ENCODE measurements around the gene ADGRF5.

Gene ADGRF5, protein sequence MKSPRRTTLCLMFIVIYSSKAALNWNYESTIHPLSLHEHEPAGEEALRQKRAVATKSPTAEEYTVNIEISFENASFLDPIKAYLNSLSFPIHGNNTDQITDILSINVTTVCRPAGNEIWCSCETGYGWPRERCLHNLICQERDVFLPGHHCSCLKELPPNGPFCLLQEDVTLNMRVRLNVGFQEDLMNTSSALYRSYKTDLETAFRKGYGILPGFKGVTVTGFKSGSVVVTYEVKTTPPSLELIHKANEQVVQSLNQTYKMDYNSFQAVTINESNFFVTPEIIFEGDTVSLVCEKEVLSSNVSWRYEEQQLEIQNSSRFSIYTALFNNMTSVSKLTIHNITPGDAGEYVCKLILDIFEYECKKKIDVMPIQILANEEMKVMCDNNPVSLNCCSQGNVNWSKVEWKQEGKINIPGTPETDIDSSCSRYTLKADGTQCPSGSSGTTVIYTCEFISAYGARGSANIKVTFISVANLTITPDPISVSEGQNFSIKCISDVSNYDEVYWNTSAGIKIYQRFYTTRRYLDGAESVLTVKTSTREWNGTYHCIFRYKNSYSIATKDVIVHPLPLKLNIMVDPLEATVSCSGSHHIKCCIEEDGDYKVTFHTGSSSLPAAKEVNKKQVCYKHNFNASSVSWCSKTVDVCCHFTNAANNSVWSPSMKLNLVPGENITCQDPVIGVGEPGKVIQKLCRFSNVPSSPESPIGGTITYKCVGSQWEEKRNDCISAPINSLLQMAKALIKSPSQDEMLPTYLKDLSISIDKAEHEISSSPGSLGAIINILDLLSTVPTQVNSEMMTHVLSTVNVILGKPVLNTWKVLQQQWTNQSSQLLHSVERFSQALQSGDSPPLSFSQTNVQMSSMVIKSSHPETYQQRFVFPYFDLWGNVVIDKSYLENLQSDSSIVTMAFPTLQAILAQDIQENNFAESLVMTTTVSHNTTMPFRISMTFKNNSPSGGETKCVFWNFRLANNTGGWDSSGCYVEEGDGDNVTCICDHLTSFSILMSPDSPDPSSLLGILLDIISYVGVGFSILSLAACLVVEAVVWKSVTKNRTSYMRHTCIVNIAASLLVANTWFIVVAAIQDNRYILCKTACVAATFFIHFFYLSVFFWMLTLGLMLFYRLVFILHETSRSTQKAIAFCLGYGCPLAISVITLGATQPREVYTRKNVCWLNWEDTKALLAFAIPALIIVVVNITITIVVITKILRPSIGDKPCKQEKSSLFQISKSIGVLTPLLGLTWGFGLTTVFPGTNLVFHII (N-terminal part only)

GRCh38 chr6:46921731-46922130 is at the start of gene ADGRF5:
Gene ADGRF5 (minus strand): TSS chr6:46921938. CDS start chr6:46906762, 15,176 bp downstream.
- no peak for DNase-seq

DNA sequence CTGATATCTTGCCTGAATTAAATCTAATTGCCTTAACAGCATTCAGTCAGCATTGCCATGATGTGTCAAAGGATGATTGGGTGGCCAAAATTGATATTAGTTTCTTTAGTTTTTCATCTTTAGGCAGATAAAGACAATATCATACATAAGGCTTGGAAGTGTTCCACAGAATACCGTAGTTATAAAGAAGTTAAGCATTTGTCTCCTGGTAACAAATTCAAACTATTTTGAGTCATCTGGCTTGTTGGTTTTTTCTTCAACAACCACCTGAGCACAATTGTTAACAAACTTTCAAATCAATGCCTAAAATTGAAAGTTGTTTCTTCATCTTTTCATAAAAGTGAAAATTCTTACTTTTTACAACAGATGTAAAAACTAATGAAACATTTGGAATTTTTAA is 47.5 kb upstream of the ADGRF5 start:
- no peak for DNase-seq

GRCh38 chr6:46967826-46968349 is 46.1 kb upstream of the ADGRF5 start:
- no peak for DNase-seq

GRCh38 chr6:46964716-46965519 is 43.2 kb upstream of the ADGRF5 start:
- no peak for DNase-seq

GRCh38 chr6:46963626-46964025 is 41.9 kb upstream of the ADGRF5 start:
- no peak for DNase-seq

- no peak for DNase-seq
These were observed 41.3 kb upstream of the ADGRF5 start for GRCh38 chr6:46963039-46963438.

DNA sequence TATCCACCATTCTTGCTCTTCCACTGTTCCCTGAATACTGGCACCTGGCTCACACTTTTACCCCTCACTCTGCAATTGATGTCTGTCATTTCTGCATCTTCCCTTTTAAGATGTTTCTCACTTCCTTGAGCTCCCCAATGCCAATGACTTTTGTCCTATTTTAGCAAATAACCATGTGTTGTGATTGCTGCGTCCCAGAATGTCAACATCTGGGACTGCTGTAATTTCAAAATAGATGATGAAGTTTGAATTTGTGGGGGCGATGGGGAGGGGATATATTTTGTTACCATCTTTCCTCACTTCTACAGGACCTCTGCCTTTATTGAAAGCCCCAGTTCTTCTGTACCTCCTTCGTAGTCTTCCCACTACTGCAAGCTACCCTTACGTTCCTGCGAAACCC is 40.0 kb upstream of the ADGRF5 start:
- no peak for DNase-seq

- no peak for DNase-seq
These were observed 39.5 kb upstream of the ADGRF5 start for GRCh38 chr6:46961232-46961631.

GRCh38 chr6:46959419-46959818 is 37.7 kb upstream of the ADGRF5 start:
- DNase-seq, result no peak

GRCh38 chr6:46956409-46956808 is 34.7 kb upstream of the ADGRF5 start:
- DNase-seq, result no peak

DNA sequence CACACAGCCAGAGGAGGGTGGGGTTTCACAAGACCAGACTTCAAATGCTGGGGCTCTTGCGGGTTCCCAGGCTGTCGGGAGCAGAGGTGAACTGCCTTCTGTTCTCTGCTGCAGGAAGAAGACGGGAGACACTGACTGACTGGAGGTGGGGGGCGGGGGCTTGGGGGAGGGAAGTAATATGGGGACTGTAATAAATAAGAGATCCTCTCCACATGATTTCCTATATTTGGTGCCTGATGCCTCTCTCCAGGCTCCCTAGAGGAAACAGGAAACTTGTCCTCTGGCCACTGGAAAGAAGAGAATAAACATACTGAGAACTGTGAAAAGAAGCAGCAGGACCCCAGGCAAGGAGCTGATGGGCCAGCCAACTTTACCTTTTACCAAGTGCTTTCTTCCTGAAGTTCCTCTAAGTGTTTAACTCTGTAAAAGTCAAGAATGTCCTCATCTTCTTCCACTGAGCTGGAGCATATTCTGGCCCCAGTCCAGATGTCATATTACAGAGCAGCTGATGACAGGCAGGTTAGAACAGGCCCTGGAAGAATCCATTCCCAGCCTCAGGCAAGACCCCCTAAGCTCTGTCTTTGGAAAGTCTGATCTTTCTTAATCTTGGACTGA is 33.2 kb upstream of the ADGRF5 start:
- DNase-seq, result no peak

DNA sequence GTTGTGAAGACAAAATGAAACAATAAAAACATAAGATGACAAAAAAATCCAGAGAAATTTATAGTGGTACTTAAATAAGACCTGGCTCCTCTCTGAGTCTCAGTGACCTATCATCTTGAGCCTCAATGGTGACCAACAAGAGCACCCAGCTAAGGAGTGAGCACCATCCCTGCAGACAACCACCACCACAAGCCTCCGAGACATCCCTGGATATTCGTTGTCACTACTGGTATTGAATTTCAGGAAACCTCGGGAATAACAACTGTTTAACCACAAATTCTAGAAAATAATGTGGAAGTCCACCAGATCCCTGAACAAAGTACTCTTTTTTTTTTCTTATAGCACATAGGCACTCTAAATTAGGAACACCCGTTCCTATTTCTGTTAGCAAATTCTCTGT is 32.2 kb upstream of the ADGRF5 start:
- no peak for DNase-seq

DNA sequence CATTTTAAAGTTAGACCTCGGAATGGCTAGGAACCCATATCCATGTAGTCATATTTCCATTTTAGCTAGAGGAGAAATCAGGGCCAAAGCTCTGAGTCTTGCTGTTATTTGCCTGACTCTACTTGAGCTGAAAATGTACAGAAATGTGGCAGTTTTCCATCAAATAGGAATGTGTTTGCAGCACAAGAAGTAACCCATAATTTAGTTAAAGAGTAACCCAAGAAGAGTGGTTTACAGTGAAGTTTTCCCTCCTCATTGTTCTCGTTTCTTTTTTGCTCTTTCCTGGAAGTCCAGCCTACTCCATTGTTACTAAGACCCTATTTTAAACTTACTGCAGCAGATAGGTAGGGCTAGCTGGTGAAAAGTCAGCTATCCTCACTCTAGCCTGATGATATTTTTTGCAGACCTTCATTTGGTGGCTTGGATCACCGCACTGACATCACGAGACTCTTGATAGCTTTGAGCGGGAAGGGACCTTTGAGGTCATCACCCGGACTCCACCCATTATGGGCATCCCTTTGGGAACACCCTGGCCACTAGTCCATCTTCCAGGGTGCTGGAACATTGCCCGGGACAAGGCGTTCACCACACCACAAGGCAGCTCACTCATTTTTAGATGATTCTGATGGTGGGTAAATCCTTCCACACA is 28.0 kb upstream of the ADGRF5 start:
- DNase-seq, result no peak

GRCh38 chr6:46948699-46949098 is 27.0 kb upstream of the ADGRF5 start:
- DNase-seq, result no peak

DNA sequence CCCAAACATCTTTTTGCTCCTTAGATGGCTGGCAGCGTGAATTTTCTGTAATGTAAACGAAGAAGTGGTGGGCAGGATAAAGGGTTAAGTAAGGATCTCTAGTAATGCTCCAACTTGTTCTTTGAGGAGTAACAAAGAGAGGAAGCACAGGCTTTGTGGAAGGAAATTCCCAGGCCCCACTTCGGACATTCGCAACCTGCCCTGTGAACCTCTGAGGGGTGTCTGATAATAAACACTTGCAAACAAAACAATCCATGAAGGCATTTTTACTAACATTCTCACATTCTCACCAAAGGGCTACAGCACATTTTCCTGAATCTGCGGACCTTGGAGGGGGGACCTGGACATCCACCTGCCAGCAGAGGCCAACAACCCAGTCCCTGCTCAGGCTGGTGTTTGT is 25.8 kb upstream of the ADGRF5 start:
- no peak for DNase-seq

DNA sequence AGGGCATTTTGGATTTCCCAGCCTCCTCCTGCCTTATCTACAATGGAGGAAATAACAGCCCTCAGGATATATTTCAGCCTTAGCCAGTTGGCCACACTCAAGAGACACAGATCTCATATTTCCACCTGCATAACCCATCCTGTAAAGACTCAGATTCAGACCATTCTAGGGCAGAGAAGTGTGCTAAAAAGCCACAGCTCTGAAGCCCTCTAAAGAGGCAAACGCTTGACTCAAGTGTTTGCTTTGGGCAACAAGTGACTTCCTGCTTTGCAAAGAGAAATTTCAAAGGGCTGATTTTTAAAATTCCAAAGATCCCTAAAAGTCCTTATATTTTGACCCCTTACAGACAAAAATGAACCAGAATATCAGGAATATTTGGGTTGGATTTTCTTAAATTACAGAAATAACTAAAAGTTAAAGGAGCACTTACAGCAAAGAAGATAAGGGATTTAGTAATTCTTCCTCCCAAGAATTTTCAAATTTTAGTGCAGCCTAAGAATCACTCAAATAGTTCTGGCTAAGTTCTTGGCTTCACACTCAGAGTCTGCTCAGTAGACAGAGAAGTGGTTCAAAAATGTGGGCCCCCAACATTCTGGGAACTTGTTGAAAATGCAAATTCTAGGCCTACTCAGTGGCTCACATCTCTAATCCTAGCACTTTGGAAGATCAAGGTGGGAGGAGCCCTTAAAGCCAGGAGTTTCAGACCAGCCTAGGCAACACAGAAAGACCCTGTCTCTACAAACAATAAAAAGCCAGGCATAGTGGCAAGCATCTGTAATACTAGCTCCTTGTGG is 18.9 kb upstream of the ADGRF5 start:
- no peak for DNase-seq

DNA sequence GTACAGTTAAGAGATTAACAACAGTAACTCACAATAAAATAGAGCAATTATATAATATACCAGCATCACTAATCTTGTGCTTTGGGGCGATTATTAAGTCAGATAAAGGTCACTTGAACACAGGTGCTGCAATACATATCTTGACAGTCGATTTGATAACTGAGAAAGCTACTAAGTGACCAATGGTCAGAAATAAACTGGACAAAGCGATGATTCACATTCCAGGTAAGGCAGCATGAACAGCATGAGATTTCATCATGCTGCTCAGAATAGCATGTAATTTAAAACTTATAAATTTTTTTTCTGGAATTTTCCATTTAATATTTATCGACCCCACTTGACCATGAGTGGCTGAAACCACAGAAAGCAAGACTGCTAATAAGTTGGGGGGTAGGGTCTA is 15.9 kb upstream of the ADGRF5 start:
- no peak for DNase-seq

DNA sequence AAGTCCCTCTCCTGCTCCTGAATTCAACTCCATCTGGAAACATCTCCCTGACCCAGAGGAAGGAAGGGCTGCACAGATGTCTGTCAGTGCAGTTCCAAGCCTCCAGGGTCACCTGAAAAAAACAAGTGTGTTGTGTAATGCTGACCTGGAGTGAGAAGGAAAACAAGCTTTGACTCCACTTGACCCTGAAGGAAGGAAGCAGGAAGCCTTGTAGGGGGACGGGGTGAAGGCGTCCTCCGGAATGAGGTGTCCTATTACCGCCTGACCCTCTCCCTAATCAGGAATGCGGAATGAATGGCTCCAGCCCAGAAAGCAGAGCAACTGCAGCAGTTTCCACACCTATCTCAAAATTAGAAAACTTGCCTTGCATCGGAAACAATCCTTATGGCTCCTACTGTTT is 13.9 kb upstream of the ADGRF5 start:
- DNase-seq, result no peak

GRCh38 chr6:46933751-46934150 is 12.0 kb upstream of the ADGRF5 start:
- no peak for DNase-seq
